ENCODE measurements around the gene SPOCK1.

SPOCK1 gene

GRCh38 chr5:137195483-137195882 is 303.6 kb downstream of the SPOCK1 start:
- Histone ChIP-seq H3K9me3 (ENCODE audit: insufficient read depth, low read length, severe bottlenecking) (no peaks in the 10 kb centered on the region), H2AFZ (ENCODE audit: low read depth, low read length) (no peak overlapping the region), H3K4me2 (ENCODE audit: insufficient read depth, low read length) (no peak overlapping the region), H4K20me1 (ENCODE audit: insufficient read depth, low read length) (no peaks in the 10 kb centered on the region), H3K27ac (ENCODE audit: low read length) (no peak overlapping the region), H3K27me3 (ENCODE audit: insufficient read depth, low read length, poor library complexity) (peaks cover 7% of the 10 kb centered on the region), H3K4me3 (ENCODE audit: low read depth in 1 of 2, low read length in 2 of 2) (no peak overlapping the region), H3K4me1 (ENCODE audit: insufficient read depth, low read length) (no peaks in the 10 kb centered on the region), H3K79me2 (ENCODE audit: insufficient read depth, low read length) (no peaks in the 10 kb centered on the region), H3K36me3 (ENCODE audit: insufficient read depth, low read length) (no peaks in the 10 kb centered on the region), H3K9ac (ENCODE audit: low read depth, low read length) (no peak overlapping the region)
- no peak for TF ChIP-seq EZH2 (IDR thresholded peaks at IDR 0.05; ENCODE audit: borderline replicate concordance, low read depth, low read length, severe bottlenecking)
- TF ChIP-seq, protein P1, sequence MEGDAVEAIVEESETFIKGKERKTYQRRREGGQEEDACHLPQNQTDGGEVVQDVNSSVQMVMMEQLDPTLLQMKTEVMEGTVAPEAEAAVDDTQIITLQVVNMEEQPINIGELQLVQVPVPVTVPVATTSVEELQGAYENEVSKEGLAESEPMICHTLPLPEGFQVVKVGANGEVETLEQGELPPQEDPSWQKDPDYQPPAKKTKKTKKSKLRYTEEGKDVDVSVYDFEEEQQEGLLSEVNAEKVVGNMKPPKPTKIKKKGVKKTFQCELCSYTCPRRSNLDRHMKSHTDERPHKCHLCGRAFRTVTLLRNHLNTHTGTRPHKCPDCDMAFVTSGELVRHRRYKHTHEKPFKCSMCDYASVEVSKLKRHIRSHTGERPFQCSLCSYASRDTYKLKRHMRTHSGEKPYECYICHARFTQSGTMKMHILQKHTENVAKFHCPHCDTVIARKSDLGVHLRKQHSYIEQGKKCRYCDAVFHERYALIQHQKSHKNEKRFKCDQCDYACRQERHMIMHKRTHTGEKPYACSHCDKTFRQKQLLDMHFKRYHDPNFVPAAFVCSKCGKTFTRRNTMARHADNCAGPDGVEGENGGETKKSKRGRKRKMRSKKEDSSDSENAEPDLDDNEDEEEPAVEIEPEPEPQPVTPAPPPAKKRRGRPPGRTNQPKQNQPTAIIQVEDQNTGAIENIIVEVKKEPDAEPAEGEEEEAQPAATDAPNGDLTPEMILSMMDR (IDR thresholded peaks at IDR 0.05; ENCODE audit: borderline replicate concordance, extremely low read depth, low read length, poor library complexity, severe bottlenecking): no peak
- DNase-seq: no peak
- no peak for ATAC-seq (ENCODE audit: insufficient read depth, low read depth)

GRCh38 chr5:137194300-137194699 is 304.8 kb downstream of the SPOCK1 start:
- H3K9ac ChIP-seq (ENCODE audit: low read depth, low read length): no peak overlapping the region
- H3K9me3 ChIP-seq (ENCODE audit: insufficient read depth, low read length, severe bottlenecking): no peaks in the 10 kb centered on the region
- no peaks in the 10 kb centered on the region for H3K4me1 ChIP-seq (ENCODE audit: insufficient read depth, low read length)
- no peaks in the 10 kb centered on the region for H3K79me2 ChIP-seq (ENCODE audit: insufficient read depth, low read length)
- peaks cover 3% of the 10 kb centered on the region for H3K27me3 ChIP-seq (ENCODE audit: insufficient read depth, low read length, poor library complexity)
- no peak for DNase-seq
- no peak overlapping the region for H3K27ac ChIP-seq (ENCODE audit: low read length)
- H3K36me3 ChIP-seq (ENCODE audit: insufficient read depth, low read length): no peaks in the 10 kb centered on the region
- no peaks in the 10 kb centered on the region for H4K20me1 ChIP-seq (ENCODE audit: insufficient read depth, low read length)
- H3K4me3 ChIP-seq (ENCODE audit: low read depth in 1 of 2, low read length in 2 of 2): no peak overlapping the region
- no peak for ATAC-seq (ENCODE audit: insufficient read depth, low read depth)
- no peak overlapping the region for H3K4me2 ChIP-seq (ENCODE audit: insufficient read depth, low read length)
- no peak overlapping the region for H2AFZ ChIP-seq (ENCODE audit: low read depth, low read length)
- TF ChIP-seq, protein P1 (IDR thresholded peaks at IDR 0.05; ENCODE audit: borderline replicate concordance, extremely low read depth, low read length, poor library complexity, severe bottlenecking): no peak
- TF ChIP-seq EZH2 (IDR thresholded peaks at IDR 0.05; ENCODE audit: borderline replicate concordance, low read depth, low read length, severe bottlenecking): no peak

DNA sequence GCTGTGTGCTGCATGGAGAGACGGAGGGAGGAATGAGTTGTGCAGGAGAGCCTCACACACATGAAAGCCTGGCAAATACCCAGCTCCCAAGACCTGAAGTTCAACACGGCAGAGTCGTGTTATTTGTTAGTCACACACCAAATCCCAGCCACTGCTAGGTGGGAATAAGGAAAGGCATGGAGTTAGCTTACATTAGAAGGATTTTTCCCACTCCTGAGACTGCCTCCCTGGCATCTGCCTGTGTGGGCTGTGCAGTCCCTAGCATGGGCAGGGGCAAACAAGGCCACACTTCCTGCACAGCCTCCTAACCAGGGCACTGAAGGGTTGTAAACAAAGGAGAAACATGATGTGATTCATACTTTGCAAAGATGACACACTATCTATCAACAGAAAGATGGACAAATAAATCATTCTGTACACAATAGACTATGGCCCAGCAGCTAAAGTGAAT is 306.8 kb downstream of the SPOCK1 start:
- Histone ChIP-seq H2AFZ (ENCODE audit: low read depth, low read length) (no peak overlapping the region), H3K4me1 (ENCODE audit: insufficient read depth, low read length) (no peaks in the 10 kb centered on the region), H3K79me2 (ENCODE audit: insufficient read depth, low read length) (no peaks in the 10 kb centered on the region), H3K27me3 (ENCODE audit: insufficient read depth, low read length, poor library complexity) (peaks cover 8% of the 10 kb centered on the region), H3K9ac (ENCODE audit: low read depth, low read length) (no peak overlapping the region), H3K4me2 (ENCODE audit: insufficient read depth, low read length) (no peak overlapping the region), H3K36me3 (ENCODE audit: insufficient read depth, low read length) (no peaks in the 10 kb centered on the region), H3K4me3 (ENCODE audit: low read depth in 1 of 2, low read length in 2 of 2) (no peak overlapping the region), H4K20me1 (ENCODE audit: insufficient read depth, low read length) (no peaks in the 10 kb centered on the region), H3K9me3 (ENCODE audit: insufficient read depth, low read length, severe bottlenecking) (no peaks in the 10 kb centered on the region), H3K27ac (ENCODE audit: low read length) (no peak overlapping the region)
- ATAC-seq (ENCODE audit: insufficient read depth, low read depth) (no peak), DNase-seq (no peak)
- TF ChIP-seq, protein P1 (IDR thresholded peaks at IDR 0.05; ENCODE audit: borderline replicate concordance, extremely low read depth, low read length, poor library complexity, severe bottlenecking): no peak
- no peak for TF ChIP-seq EZH2 (IDR thresholded peaks at IDR 0.05; ENCODE audit: borderline replicate concordance, low read depth, low read length, severe bottlenecking)

- DNase-seq (no peak), ATAC-seq (ENCODE audit: insufficient read depth, low read depth) (no peak)
- no peak overlapping the region for H3K27ac ChIP-seq (ENCODE audit: low read length)
- H3K4me1 ChIP-seq (ENCODE audit: insufficient read depth, low read length): no peaks in the 10 kb centered on the region
- no peaks in the 10 kb centered on the region for H3K79me2 ChIP-seq (ENCODE audit: insufficient read depth, low read length)
- no peak overlapping the region for H2AFZ ChIP-seq (ENCODE audit: low read depth, low read length)
- H3K4me3 ChIP-seq (ENCODE audit: low read depth in 1 of 2, low read length in 2 of 2): no peak overlapping the region
- H3K36me3 ChIP-seq (ENCODE audit: insufficient read depth, low read length): no peaks in the 10 kb centered on the region
- TF ChIP-seq, protein P1 (IDR thresholded peaks at IDR 0.05; ENCODE audit: borderline replicate concordance, extremely low read depth, low read length, poor library complexity, severe bottlenecking): no peak
- TF ChIP-seq EZH2 (IDR thresholded peaks at IDR 0.05; ENCODE audit: borderline replicate concordance, low read depth, low read length, severe bottlenecking): no peak
- peaks cover 16% of the 10 kb centered on the region for H3K27me3 ChIP-seq (ENCODE audit: insufficient read depth, low read length, poor library complexity)
- no peak overlapping the region for H3K9ac ChIP-seq (ENCODE audit: low read depth, low read length)
- no peaks in the 10 kb centered on the region for H3K9me3 ChIP-seq (ENCODE audit: insufficient read depth, low read length, severe bottlenecking)
- no peaks in the 10 kb centered on the region for H4K20me1 ChIP-seq (ENCODE audit: insufficient read depth, low read length)
- no peak overlapping the region for H3K4me2 ChIP-seq (ENCODE audit: insufficient read depth, low read length)
Measured at GRCh38 chr5:137191179-137191578, 307.9 kb downstream of the SPOCK1 start.
